HPDE6-E6E7 (cell line): ENCODE measurements around the gene LRMDA.
"Not testable (repeated sequence)": the region's sequence is repeated elsewhere in the genome, so short reads cannot be mapped to it uniquely, and the experiment has no call there.

Experiments used
- DNase-seq: peaks from one replicate; pipeline ENCODE4 v3.0.0; 2011; ENCODE audit warnings: missing footprints; ENCODE audit errors: extremely low spot score

LRMDA gene

DNA sequence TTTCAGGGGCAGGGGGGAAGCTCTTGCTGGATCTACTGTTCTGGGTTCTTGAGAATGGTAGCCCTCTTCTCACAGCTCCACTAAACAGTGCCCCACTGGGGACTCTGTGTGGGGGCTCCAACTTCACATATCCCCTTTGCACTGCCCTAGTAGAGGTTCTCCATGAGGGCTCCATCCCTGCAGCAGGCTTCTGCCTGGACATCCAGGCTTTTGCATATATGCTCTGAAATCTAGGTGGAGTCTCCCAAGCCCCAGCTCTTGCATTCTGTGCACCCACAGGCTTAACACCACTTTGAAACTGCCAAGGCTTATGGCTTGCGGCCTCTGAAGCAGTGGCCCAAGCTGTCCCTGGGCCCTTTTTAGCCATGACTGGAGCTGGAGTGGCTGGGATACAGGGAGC, 150.7 kb downstream of the LRMDA start:
- DNase-seq: no peak

DNA sequence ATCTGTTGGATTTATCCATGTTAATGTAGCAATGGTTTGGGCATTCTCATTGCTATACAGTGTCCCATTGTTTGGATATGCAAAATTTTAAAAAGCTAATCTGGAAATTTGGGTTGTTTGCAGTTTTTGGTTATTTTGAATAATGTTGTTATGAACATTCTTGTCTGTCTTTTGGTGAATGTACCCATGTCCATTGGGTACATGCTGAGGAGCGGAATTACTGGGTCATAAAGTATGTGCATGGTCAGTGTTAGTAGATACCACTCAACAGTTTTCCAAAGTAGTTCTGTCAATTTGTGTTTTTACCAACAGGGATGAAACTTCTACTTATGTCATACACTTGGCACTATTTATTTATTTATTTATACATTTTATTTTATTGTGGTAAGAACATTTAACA, 153.9 kb downstream of the LRMDA start:
- no peak for DNase-seq

DNA sequence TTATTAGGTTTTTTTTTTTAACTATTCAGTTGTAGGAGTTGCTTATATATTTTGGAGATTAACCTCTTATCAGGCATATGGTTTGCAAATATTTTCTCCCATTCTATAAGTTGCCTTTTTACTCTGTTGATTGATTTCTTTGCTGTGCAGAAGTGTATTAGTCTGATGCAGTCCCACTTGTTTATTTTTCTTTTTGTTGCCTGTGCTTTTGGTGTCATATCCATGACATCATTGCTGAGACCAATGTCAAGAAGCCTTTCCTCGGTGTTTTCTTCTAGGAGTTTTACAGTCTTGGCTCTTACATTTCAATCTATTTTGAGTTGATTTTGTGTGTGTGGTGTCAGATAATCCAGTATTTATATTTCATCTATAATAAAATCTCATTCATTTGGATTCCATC, 155.4 kb downstream of the LRMDA start:
- no peak for DNase-seq

DNA sequence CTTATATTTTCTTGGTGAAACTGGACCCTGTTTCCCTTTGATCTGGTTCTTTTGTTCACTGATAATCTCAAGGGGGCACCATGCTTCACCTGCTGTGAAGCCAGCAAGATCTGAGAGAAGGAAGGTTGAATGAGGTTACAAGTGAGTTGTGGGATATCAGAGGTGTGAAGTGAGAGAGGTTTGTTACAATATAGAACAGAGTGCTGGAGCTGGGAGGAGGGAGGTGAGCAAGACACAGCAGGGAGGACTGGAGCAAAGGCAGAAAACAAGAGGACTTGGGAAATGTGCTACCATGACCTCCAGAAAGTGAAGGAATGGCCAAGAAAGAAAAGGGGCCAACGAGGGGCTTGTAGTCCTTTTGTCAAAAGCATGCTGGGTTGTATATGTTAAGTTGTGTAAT, 156.6 kb downstream of the LRMDA start:
- no peak for DNase-seq

DNA sequence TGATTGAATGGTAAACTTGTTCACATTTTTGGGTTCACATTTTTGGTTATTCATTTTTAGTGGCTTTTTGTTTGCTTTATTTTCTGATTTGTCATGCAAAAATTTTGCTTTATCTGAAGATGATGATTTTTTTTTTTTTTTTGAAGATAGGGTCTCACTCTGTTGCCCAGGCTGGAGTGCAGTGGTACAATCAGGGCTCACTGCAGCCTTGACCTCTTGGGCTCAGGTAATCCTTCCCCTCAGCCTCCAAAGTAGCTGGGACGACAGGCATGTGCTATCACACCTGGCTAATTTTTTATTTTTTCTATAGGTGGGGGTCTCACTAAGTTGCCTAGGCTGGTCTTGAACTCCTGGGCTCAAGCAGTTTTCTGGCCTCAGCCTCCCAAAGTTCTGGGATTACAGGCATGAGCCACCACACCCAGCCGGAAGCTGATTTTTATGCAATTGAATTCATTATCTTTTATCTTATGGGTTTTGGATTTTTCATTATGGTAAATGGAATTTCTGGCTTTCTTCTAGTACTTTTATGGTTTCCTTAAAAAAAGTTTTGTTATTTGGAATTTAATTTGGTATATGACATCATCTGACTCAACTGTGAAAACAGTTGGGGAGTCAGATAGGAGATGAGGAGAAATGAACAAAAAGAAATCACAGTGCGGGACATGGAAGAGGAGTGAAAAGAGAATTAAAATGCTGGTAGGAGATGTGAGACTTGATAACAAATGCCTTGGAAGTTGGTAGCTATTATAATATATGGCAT, 158.7 kb downstream of the LRMDA start:
- DNase-seq: no peak

DNA sequence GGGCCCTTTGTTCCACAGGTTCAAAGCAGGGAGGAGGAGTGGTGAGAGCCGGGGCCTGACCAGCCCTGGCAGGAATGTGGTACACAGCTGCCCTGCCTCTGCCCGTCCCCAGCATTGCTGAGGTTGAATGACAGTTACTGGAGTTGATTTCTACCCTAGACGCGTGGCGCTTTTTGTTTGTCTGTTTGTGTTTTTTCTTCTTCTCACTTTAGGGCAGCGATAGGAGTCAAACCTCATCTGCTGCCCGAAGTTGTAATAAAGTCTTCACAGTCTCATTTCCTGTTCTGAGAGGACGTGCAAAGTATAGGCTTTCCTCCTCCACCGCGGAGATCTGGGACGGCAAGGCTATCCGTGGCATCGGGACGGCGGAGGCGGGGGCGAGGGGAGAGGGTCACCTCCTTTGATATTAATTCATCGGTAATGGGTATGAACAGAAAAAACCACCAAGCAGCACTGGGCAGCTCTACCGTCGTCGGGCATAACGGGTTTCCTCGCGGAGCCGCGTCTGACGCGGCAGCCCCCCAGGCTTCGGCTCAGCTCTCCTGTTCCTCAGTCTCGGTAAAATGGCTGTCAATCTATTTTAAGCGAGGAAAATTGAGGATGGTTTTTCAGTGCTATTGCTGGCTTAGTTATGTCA, 160.8 kb downstream of the LRMDA start:
- no peak for DNase-seq

DNA sequence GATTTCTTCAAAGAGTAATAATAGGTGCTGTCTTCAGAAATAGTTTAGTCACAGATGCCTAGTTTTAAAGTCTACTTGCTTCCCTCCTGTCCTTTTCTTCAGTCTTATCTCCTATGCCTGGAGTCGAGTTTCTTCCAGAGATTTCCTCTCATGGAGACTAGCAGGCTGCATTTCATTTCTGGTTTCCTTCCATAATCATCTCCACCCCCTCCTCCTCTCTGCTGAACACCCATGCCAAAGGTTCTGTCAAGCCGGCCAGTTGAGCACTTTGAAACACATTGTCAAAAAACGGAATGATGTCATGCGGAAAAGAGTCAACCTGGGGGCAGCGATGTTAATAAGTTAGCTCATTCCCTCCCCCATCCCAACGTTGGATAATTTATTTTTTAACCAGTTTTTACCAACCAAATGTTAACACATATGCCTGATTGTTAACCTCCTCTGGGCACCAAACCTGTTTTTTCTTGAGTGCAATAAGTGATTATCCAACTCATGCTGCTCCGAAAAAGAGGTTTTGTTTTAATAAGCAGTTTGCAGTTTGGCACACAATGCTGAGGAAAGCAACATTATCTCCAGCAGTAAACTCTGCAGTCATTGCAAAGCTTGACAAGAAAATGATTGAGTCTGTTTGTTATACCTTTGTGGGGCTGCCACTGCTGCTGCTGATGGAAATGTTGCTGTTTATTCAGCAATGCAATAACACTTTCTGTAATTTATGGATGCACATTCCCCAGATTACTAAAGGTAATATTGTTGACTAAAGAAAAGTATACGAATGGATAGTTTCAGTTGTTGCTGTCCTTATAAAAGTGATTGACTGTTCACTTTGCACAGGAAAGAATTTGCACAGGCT, 161.6 kb downstream of the LRMDA start:
- no peak for DNase-seq

DNA sequence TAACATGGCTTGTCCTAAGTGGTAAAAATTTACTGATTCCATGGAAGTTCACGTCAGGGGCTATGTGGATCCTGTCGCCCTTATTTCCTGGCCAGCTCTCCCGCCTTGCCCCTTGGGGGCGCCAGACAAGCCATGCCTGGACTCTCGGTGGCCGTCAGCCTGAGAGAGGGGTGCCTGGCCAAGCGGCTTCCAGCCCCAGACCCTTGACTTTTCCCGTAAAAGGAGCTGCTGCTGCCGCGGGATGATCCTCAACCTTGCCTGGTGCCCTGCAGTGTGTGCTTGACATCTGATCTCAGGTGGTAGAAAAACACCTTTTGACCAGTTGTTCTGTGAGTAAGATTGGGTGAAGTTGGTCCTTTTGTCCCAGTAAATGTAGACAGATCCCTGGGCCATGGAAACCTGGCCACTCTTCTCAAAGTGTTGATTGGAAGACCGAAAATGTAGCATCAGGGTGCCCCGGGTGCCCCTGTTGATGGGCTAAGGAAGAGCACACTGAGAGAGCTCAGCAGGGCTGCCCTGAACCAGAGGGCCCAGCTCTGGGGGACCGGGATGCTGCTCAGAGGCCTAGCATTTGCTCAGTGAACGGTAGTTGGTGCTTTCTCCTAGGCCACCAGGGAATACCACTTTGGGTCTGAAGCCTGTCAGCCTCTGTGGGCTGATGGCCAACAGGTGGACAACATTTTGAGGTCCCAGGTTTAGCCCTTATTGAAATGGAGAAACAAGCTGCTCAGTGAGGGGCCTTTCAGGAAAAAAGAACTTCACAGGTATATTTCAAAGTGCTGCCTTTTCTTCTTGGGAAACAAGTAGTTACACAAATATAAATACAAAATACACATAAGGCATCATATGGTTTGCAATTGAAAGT, 162.5 kb downstream of the LRMDA start:
- DNase-seq: no peak

DNA sequence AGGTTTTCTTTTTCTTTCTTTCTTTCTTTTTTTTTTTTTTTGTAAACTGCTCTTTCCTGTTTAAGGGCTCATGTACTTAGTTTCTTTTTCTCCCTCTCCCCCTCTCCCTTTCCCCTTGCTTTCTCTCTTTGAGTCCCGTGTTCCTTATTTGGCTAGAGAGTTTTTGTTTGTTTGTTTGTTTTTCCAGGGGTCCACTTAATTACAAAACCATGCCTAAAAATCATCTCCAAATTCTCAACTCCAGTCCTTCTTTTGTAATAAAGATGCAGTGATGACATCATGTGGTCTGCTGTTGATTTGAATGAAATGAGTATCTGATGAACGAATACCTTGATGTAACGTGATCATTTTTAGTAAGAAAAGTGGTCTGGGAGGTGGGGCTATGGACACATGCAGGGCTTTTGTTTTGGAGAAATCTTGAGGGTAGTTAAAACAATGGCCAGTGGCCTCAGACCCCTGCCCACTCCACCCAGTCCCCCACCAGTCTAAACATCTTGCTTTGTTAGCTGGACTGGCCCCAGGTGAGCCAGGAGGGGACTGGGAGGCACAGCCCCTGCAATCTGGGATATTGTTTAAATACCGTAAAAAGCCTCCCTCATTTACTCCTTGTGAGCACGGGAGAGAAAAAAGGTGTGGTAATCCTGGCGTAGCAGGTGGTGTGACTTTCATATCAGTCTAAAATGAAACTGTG, 165.7 kb downstream of the LRMDA start:
- no peak for DNase-seq

DNA sequence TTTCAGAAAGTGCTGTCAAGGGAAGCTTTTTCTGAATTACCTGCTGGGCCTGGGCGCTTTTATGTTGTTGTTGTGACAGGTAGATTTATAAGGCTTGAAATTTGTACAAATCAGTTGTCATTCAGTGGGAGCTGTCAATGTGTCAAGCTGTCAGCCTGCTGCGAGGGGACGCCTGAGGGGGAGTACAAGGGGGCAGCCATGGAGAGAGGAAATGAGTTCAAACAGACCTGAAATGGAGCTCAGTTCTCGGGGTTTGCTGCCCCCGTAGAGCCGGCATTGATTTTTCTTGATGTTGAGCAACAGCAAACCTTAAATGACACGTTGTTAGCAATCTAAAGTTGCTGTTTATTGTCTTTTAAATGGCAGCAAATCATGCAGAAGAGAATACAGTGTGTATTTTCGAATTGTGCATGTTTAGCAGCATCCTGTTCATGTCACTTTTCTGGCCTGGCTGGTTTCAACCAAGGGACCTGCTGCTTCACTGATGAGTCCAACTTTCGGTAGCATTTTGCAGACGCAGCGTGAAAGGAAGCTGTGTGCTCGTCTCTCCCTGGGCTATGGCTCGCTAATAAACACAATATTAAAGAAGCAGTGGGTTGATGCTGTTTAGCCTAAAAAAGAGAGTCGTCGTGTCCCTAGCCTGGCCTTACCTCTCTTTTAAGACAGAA, 166.5 kb downstream of the LRMDA start:
- no peak for DNase-seq

DNA sequence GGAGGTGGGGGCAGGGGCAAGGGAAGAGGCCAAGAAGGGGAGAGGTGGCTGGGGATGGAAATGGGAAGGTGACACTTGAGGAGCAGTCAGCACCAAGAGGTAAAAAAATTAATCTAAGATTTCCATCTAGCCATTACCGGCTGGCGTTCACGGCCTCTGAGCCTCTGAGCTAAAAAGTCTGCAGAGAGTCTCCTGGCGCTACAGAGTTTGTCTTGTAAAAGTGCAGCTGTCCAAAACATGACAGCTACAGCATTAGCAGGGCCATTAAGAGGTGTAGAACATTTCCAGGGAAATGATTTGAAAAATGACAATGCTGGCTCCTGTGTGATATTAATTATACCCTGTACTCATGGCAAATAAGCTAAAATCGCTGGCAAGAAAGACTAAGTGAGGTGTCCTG, 167.6 kb downstream of the LRMDA start:
- DNase-seq: no peak

DNA sequence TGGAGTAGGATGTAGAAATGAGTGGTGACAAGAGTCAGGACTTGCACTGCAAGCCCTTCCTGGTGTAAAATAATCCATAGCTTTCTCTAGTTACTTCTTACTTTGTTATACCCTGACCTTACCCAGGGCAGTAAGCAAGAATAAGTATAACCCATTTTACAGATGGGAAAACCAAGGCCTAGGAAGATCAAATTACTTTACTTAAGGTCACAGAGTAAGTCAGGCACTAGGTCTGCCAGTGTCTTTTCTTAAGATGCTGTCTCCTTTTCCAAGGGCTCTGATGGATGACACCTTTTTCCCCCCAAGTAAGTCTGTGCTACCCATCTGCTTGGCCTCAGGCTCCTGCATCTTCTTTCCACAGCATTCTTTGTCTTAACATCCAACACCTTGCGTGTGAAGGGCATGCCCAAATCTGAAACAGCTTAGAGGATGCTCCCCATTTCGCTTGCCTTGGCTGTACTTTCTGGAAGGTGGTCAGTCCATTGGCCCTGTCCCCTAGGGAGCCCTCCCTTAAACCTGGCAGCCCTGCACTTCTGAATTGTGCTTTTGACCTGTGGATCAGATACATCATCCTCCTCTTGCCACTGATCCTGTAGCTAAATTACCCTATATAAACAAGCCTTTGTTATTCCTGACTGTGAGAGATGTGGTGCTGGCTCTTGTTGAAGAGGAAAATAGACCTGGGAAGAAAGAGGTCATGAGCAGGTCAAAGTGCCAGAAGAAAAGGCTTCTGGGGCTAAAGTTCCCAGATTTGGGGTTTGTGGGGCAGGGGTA, 168.6 kb downstream of the LRMDA start:
- DNase-seq: no peak

DNA sequence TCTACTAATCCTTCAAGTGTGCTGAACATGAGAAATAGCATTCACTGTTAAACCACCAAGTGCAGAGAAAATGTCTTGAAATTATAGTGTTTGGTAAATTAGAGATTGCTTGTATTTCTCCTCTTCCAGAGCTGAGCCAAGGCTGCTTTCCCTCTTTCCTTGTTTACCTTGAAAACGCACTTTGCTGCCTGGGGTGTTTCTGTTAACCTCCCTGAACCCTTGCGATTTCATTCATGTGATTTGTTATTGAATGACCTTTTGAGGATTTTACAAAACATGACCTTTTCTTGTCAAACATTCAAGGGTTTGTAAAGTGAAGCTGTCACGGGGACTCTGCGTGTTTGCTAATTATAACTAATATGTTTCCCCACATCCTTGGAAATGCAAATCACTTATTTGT, 169.4 kb downstream of the LRMDA start:
- DNase-seq: no peak

DNA sequence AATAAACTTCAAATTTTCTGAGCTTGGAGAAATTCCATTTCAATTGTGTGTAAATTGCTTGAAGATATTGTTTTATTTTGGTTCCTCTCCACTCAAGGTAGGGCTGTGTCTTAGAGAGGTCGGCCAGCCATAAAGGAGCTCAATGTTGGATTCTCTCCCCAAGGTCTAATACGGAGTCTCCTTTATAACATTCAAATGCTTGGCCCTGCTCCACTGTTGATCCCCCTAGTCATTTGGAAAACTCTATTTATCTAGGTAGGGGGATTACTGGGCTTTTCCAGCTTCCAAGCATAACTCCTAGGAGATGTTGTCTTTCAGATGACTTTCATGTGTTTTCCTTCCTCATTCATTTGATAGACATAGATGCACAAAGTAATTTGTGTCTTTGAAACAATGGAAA, 170.9 kb downstream of the LRMDA start:
- DNase-seq: no peak

DNA sequence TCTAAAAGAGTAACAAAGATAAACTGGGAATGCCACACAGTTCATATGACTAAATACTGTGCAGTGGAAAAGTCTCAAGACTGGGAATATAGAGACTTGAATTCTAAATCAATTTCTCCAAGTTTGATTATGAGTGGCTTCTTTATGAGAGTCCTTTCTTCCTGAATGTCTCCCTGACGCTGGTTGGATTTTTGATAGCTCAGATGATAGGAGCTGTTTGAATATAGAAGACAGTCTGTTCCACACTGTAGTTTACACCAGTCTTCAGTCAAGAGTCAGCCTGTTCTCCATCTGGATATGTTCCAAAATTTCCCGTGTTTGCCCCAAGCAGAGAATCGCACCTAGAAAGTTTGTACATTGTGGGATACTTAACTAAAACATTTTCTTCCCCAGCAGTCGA, 173.7 kb downstream of the LRMDA start:
- no peak for DNase-seq

DNA sequence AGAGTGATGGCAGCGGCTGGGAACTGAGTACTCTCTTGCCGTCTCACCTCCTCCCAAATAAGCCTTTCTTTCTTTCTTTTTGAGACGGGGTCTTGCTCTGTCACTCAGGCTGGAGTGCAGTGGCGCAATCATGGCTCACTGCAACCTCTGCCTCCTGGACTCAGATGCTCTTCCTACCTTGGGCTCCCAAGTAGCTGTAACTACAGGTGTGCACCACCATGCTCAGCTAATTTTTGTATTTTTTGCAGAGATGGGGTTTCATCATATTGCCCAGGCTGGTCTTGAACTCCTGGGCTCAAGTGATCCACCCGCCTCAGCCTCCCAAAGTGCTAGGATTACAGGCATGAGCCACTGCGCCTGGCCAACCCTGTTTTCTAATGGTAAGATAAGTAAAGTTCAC, 174.4 kb downstream of the LRMDA start:
- not testable (repeated sequence) for DNase-seq

DNA sequence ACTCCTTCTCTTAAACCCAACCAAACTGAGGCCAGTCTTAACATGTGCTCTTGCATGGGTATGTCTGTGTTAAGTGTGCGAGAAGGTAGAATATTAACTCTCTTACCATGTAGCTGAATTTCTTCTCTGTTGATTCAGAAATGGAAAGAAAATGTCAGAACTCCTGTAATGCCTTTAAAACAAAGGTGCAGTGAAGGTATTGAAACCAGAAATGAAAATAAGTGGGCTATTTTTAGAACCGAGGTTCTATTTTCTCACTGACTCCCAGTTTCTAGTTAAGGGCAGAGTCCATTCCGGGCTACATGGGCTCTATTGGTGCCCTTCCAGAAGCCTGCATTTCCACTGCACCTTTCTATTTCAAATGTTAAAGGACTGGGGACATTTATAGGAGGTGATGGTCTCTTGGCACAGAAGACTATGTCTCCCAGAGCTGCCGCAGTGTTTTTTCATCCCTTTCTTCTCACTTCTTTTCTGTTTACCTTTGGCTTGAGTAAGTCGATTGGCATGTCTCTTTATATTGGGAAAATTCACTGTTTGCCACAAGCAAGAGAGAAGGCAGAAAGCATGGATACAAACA, 174.9 kb downstream of the LRMDA start:
- DNase-seq: no peak

DNA sequence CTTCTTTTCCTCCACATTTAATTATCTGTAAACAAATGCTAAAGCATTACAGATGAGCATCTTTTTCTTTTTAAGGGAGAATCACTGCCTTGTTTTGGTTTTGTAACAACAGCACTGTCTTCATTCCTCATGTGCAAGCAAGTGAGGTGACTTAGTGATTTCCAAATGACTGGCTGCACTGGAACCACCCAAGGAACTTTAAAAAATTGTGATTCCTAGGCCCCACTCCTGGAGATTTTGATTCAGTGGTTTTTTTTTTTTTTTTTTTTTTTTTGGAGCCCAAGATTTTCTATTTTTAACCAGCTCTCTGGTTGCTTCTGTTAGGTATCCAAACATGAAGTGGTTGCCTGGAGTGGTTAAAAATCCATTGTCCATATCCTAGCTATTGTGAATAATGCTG, 176.2 kb downstream of the LRMDA start:
- DNase-seq: no peak

DNA sequence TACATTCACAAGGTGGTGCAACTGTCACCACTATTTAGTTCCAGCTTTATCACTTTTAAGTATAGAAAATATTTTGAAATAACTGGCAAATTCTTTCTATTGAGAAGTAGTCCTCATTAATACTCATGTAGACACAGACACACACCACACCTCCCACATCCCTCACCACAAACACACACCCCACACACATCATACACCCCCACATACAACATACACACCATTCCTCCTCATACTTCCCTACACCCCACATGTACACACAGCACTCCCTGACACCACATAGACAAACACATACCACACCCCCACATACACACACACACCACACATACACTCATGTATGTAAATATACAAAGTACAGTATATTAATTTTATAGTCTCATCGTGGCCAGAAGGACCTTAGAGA, 178.8 kb downstream of the LRMDA start:
- no peak for DNase-seq
